RWPE2 (cell line): ENCODE results near the gene RAI1.

Experiments
- ATAC-seq: fragments of 200-7000 bp; cut with Tn5 transposase; 3 replicates; pipeline ENCODE4 v1.9.1; 2021; ENCODE audit warnings: low read depth
- DNase-seq: peaks from one replicate; pipeline ENCODE4 v3.0.0-alpha.2; 2020; ENCODE audit warnings: low spot score
- H3K27ac ChIP-seq: fragments of 450-650 bp; 2 replicates; pipeline ENCODE4 v1.5.1; 2017; ENCODE audit warnings: mild to moderate bottlenecking; ENCODE audit not compliant: poor library complexity, severe bottlenecking
- H3K27me3 ChIP-seq: fragments of 250-450 bp; sonication (Bioruptor Pico); 2 replicates; pipeline ENCODE4 v1.5.1; 2021; ENCODE audit warnings: mild to moderate bottlenecking, moderate library complexity; ENCODE audit not compliant: insufficient read depth, poor library complexity, severe bottlenecking
- H3K36me3 ChIP-seq: fragments of 250-450 bp; sonication (Bioruptor Pico); 2 replicates; pipeline ENCODE4 v1.5.1; 2020; ENCODE audit warnings: low read depth, mild to moderate bottlenecking, moderate library complexity
- H3K4me1 ChIP-seq: fragments of 250-450 bp; sonication (Bioruptor Pico); 2 replicates; pipeline ENCODE4 v1.5.1; 2021; ENCODE audit warnings: mild to moderate bottlenecking, moderate library complexity; ENCODE audit not compliant: insufficient read depth, poor library complexity, severe bottlenecking
- H3K4me3 ChIP-seq: fragments of 250-450 bp; sonication (Bioruptor Pico); 2 replicates; pipeline ENCODE4 v1.5.1; 2021; ENCODE audit warnings: mild to moderate bottlenecking, moderate library complexity; ENCODE audit not compliant: severe bottlenecking
- H3K9me3 ChIP-seq: fragments of 250-450 bp; sonication (Bioruptor Pico); 2 replicates; pipeline ENCODE4 v1.5.1; 2021; ENCODE audit warnings: mild to moderate bottlenecking, moderate library complexity; ENCODE audit not compliant: severe bottlenecking
- CTCF ChIP-seq: fragments of 450-650 bp; IDR thresholded peaks from one replicate; pipeline ENCODE4 v1.5.1; 2017; ENCODE audit warnings: mild to moderate bottlenecking, moderate library complexity; ENCODE audit not compliant: poor library complexity, severe bottlenecking

The RAI1 gene

GRCh38 chr17:17666111-17666714 is 15.0 kb upstream of the RAI1 start:
- no peak overlapping the region for H3K4me3 ChIP-seq
- H3K27ac ChIP-seq: no peak overlapping the region
- ATAC-seq (peak; percentile 82), DNase-seq (no peak)
- peaks cover 13% of the 10 kb centered on the region for H3K4me1 ChIP-seq
- no peak for TF ChIP-seq CTCF
- no peaks in the 10 kb centered on the region for H3K27me3 ChIP-seq
- H3K9me3 ChIP-seq: no peaks in the 10 kb centered on the region
- no peaks in the 10 kb centered on the region for H3K36me3 ChIP-seq

- Histone ChIP-seq H3K36me3 (no peaks in the 10 kb centered on the region), H3K4me3 (no peak overlapping the region), H3K9me3 (no peaks in the 10 kb centered on the region), H3K27ac (no peak overlapping the region), H3K4me1 (peaks cover 13% of the 10 kb centered on the region), H3K27me3 (no peaks in the 10 kb centered on the region)
- ATAC-seq (no peak), DNase-seq (no peak)
- TF ChIP-seq CTCF: no peak
Observed at GRCh38 chr17:17667231-17667630, 14.0 kb upstream of the RAI1 start.

GRCh38 chr17:17667947-17668346 is 13.3 kb upstream of the RAI1 start:
- ATAC-seq (no peak), DNase-seq (no peak)
- H3K9me3 ChIP-seq: no peaks in the 10 kb centered on the region
- H3K4me1 ChIP-seq: peaks cover 13% of the 10 kb centered on the region
- no peak overlapping the region for H3K27ac ChIP-seq
- TF ChIP-seq CTCF: no peak
- no peaks in the 10 kb centered on the region for H3K36me3 ChIP-seq
- H3K4me3 ChIP-seq: no peak overlapping the region
- H3K27me3 ChIP-seq: no peaks in the 10 kb centered on the region

GRCh38 chr17:17668358-17668757 is 12.9 kb upstream of the RAI1 start:
- no peak for TF ChIP-seq CTCF
- no peak overlapping the region for H3K4me3 ChIP-seq
- peaks cover 12% of the 10 kb centered on the region for H3K4me1 ChIP-seq
- ATAC-seq (no peak), DNase-seq (no peak)
- H3K27ac ChIP-seq: no peak overlapping the region
- H3K36me3 ChIP-seq: no peaks in the 10 kb centered on the region
- no peaks in the 10 kb centered on the region for H3K9me3 ChIP-seq
- no peaks in the 10 kb centered on the region for H3K27me3 ChIP-seq

- no peak for ATAC-seq
- Histone ChIP-seq H3K27ac (no peak overlapping the region), H3K4me1 (peaks cover 7% of the 10 kb centered on the region), H3K4me3 (no peak overlapping the region), H3K36me3 (no peaks in the 10 kb centered on the region), H3K9me3 (no peaks in the 10 kb centered on the region), H3K27me3 (no peaks in the 10 kb centered on the region)
- TF ChIP-seq CTCF: no peak
- no peak for DNase-seq
Observed at GRCh38 chr17:17668775-17669579, 12.3 kb upstream of the RAI1 start.
